Heart left ventricle (tissue), 16 donors: ENCODE results near the gene KCNJ9. TPM values are rescaled to one million over a fixed set of nuclear protein-coding genes. Genes with fewer than 3 reads are reported as not detected.

ENCODE experiments used
- ATAC-seq, 4 donors: fragments of 200-7000 bp; cut with Tn5 transposase; one replicate each; pipeline ENCODE4 v1.9.1; 2020 to 2022; ENCODE audit warnings: moderate library complexity in 4 of 4, mild to moderate bottlenecking in 3 of 4, moderate number of reproducible peaks in 1 of 4
- DNase-seq, 5 donors: peaks; one replicate each; pipeline ENCODE4 v3.0.0-alpha.2; 2020
- H3K27ac ChIP-seq, 12 donors: fragments of 200-600 bp; sonication (generic) in 4 of 12; one replicate each; pipeline versions ENCODE4 v1.5.0 to v1.8.0; 2016 to 2022; ENCODE audit warnings: mild to moderate bottlenecking in 2 of 12
- H3K27me3 ChIP-seq, 9 donors: fragments of 200-600 bp; sonication (generic) in 2 of 9; one replicate each; pipeline versions ENCODE4 v1.5.1 to v1.8.0; 2016 to 2022; ENCODE audit warnings: mild to moderate bottlenecking in 3 of 9
- H3K36me3 ChIP-seq, 9 donors: fragments of 200-600 bp; sonication (generic) in 2 of 9; one replicate each; pipeline versions ENCODE4 v1.5.0 to v1.8.0; 2018 to 2022; ENCODE audit warnings: mild to moderate bottlenecking in 2 of 9
- H3K4me1 ChIP-seq, 12 donors: fragments of 200-600 bp; sonication (generic) in 4 of 12; one replicate each; pipeline versions ENCODE4 v1.5.0 to v1.8.0; 2016 to 2022; ENCODE audit warnings: mild to moderate bottlenecking in 3 of 12
- H3K4me3 ChIP-seq, 12 donors: fragments of 200-600 bp; sonication (generic) in 4 of 12; one replicate each; pipeline versions ENCODE4 v1.5.0 to v1.8.0; 2017 to 2022; ENCODE audit warnings: mild to moderate bottlenecking in 9 of 12, moderate library complexity in 4 of 12
- H3K9me3 ChIP-seq, 12 donors: fragments of 200-600 bp; sonication (generic) in 4 of 12; one replicate each; pipeline versions ENCODE4 v1.5.0 to v1.8.0; 2016 to 2022; ENCODE audit warnings: mild to moderate bottlenecking in 1 of 12
- CTCF ChIP-seq, 12 donors: fragments of 200-600 bp; sonication (generic) in 4 of 12; IDR thresholded peaks; one replicate each; pipeline versions ENCODE4 v1.5.0 to v1.8.0; 2018 to 2022; ENCODE audit warnings: antibody characterized with exemption in 12 of 12, mild to moderate bottlenecking in 5 of 12
- POLR2A ChIP-seq, 2 donors: fragments of 450-650 bp; IDR thresholded peaks; one replicate each; pipeline ENCODE4 v1.6.1; 2017; ENCODE audit warnings: antibody characterized with exemption in 2 of 2, mild to moderate bottlenecking in 2 of 2, moderate library complexity in 2 of 2
- WGBS, 4 donors: extraction: QIAGEN DNeasy Blood & Tissue Kit in 2 of 4; methylation state at CpG; one replicate each; pipeline versions ENCODE4 v1.1.5 to v1.1.7; 2013 to 2018; 5-methylcytosine and 5-hydroxymethylcytosine counted together
- intact Hi-C, 10 donors: fragments of 100-400 bp; cut with DNase I; formaldehyde crosslinking; loops; one replicate each; pipeline versions ENCODE4 v1.11.1 to v1.14.2; 2022
- polyA plus RNA-seq, 2 donors: library from polyadenylated mRNA; stranded (reverse); fragments of 200-250 nt; gene quantifications; one replicate each; pipeline ENCODE4 v1.2.3, GENCODE V29; 2013
- total RNA-seq, 9 donors: library from RNA; depleted of rRNA in 2 of 9; stranded (reverse); fragments of >200 nt in 2 of 9; fragmentation: NEBNext Ultra II Directional in 3 of 9; extraction: Animal tissue kit (Norgen Biotek cat#: 25700) in 3 of 9; gene quantifications; one replicate each; pipeline versions ENCODE4 v1.1.0 to v1.2.4, GENCODE V29; 2016 to 2023
- donor health status: ischemic (EF 13 %, LVEDD 7.1; RV severe dilation, severe dysfunction).
- donor health status: healthy with polysubstance abuse.
- donor health status: DM: no; HTN: yes; CAD: no.
- donor health status: DM: no; HTN: no; CAD: no.
- donor health status: ischemic (EF 25% LVEDD 6.9; RV normal size, moderate dysfunction).
- donor health status: ischemic (EF 25% LVEDD 5.7; RV mildly dilated, moderate dysfunction).
- donor health status: healthy.
- donor health status: DM: yes; HTN: yes; CAD: no.
- donor health status: ischemic (EF 35%, LVEDD 5.7; RV mildly dilated, moderate dysfunction).
- donor health status: nonischemic (EF 11% LVEDD 7.7; RV severe dilation, severe dysfunction).
- donor health status: DM: yes; HTN: yes; CAD: no.
- donor health status: PGD.
- donor health status: ischemic (EF 29% LVEDD 5.4; RV normal size, mild dysfunction).
- donor health status: nonischemic (EF 23%, LVEDD 6.1; RV moderate dilation, normal function).

KCNJ9 gene
- total and polyA plus RNA-seq, 11 donors, result 0.06 to 0.29 (median 0.08) TPM; not detected in 8

DNA sequence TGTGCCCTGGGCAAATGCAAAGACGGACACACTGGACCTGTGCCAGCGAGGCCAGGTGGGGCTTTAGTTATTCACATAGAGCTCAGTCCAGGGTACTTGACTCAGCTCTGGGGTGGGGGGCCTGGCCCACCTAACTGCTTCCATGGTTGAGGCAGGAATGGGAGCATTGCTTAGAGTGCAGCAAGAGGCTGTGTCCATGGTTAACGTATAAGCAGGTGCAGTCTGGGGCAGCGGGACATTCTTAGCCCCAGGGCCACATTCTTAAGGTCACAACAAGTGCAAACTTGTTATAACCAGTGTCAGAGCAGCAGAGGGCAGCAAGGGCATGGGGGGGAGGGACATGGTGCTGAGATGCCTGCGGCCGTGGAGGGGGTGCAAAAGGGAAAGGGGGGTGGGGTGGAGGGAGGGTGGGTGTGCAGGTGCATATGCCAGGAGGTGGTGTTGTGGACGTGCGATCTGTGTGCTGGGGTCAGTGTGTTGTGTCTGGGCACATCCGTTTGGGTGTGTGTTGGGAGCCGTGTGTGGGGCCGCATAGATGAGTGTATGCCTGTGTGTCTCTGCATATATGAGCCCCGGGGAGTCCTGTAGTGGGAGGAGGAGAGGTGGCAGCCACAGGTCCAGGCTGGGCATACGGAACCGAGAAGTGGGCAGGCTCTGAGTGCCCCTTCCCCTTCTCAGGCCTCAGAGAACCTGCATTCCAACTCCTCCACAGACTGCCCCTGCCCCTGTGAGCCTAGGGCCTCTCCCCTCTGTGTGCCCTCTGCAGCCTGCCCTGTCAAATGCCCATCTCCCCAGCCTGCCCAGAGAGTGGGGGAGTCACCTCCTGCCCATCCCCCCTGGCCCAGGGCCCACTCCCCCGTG, 19.7 kb upstream of the KCNJ9 start:
- H3K9me3 ChIP-seq, result no peaks in the 10 kb centered on the region
- ATAC-seq, result peak in 2 of 4 donors; percentile 20 to 26
- H3K27ac ChIP-seq, result no peak overlapping the region
- no peak overlapping the region for H3K4me3 ChIP-seq
- WGBS, 4 donors, result 57 to 64% (median 57%) methylated on average over 15 of the region's 15 CpGs
- H3K4me1 ChIP-seq, result peaks cover 0 to 14% (median 0%) of the 10 kb centered on the region in 12 donors
- TF ChIP-seq POLR2A (IDR thresholded peaks at IDR 0.05), result no peak
- no peak for TF ChIP-seq CTCF (IDR thresholded peaks at IDR 0.05)
- peaks cover 0 to 10% (median 0%) of the 10 kb centered on the region in 9 donors for H3K27me3 ChIP-seq
- H3K36me3 ChIP-seq, result no peaks in the 10 kb centered on the region
- DNase-seq, result no peak
- intact Hi-C loops, result loop anchor here in 1 of 10 donors (2.0 kb wide), 1 partner anchor 21 kb away; no protein-coding TSS in a partner anchor

DNA sequence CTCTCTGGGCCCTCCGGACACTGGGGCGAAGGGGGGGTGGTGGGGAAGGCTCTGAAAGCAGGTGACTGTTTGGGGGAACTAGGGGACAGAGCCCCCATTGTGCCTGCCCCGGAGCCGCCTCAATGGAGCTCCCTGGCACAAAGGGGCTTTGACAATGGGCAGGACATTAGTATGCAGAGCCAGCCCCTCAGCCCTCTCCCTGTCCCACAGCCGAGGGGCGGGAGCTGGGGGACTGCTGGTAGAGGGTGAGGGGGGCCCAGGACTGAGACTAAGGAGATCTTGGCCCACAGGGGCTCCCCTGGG, 19.2 kb upstream of the KCNJ9 start:
- WGBS, 4 donors, result 63 to 80% (median 76%) methylated on average over 4 to 6 of the region's 6 CpGs
- Histone ChIP-seq H3K27ac (no peak overlapping the region), H3K4me1 (peaks cover 0 to 14% (median 0%) of the 10 kb centered on the region in 12 donors), H3K9me3 (no peaks in the 10 kb centered on the region), H3K4me3 (no peak overlapping the region), H3K36me3 (no peaks in the 10 kb centered on the region), H3K27me3 (peaks cover 0 to 10% (median 0%) of the 10 kb centered on the region in 9 donors)
- ATAC-seq (no peak), DNase-seq (no peak)
- intact Hi-C loops, result loop anchor here in 1 of 10 donors (2.0 kb wide), 1 partner anchor 21 kb away; no protein-coding TSS in a partner anchor
- no peak for TF ChIP-seq POLR2A (IDR thresholded peaks at IDR 0.05)

DNA sequence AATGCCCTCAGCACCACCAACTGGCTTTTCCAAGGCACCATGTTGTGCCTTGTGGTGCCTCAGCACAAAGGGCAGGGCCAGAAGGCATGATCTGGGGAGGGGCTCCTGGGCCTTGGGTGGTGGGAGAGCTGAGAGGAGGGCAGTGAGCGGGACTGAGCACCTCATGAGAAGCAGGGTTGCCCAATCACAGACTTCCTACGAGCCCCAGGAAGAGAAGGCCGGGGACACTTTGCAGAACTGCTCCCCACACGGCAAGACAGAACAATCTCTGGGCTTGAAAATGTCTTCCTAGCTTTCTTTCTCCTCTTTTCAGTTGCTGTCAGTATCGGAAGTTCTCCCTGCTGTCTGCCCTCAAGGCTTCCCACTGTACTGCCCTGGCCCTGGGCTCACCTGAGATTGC, 18.2 kb upstream of the KCNJ9 start:
- no peak overlapping the region for H3K4me3 ChIP-seq
- ATAC-seq (no peak), DNase-seq (no peak)
- TF ChIP-seq CTCF (IDR thresholded peaks at IDR 0.05), result no peak
- no peak for TF ChIP-seq POLR2A (IDR thresholded peaks at IDR 0.05)
- H3K9me3 ChIP-seq, result no peaks in the 10 kb centered on the region
- H3K36me3 ChIP-seq, result no peaks in the 10 kb centered on the region
- H3K27me3 ChIP-seq, result peaks cover 0 to 10% (median 0%) of the 10 kb centered on the region in 9 donors
- WGBS, 4 donors, result 87 to 89% (median 89%) methylated on average over 5 of the region's 5 CpGs
- no peak overlapping the region for H3K27ac ChIP-seq
- intact Hi-C loops, result loop anchor here in 1 of 10 donors (2.0 kb wide), 1 partner anchor 20 kb away; no protein-coding TSS in a partner anchor
- peaks cover 0 to 14% (median 0%) of the 10 kb centered on the region in 12 donors for H3K4me1 ChIP-seq

DNA sequence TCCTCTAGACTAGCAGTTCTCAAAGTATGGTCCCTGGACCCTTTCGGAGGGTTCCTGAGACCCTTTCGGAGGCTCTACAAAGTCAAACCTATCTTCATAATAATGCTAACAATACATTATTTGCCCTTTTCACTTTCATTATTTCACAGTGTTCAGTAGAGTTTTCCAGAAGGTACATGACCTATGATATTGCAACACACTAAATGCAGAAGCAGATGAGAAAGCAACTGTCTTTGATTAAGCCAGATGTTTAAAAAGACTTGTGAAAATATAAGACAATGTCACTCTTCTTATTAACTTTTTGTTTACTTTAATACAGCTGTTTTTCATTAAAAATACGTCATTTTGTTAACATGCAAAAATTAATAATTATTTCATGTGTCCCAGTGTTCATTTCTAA, 17.2 kb upstream of the KCNJ9 start:
- TF ChIP-seq CTCF (IDR thresholded peaks at IDR 0.05), result no peak
- ATAC-seq (no peak), DNase-seq (no peak)
- intact Hi-C loops, result no loop called here
- H3K27ac ChIP-seq, result no peak overlapping the region
- H3K36me3 ChIP-seq, result no peaks in the 10 kb centered on the region
- H3K9me3 ChIP-seq, result no peaks in the 10 kb centered on the region
- WGBS, 4 donors, result 85 to 91% (median 89%) methylated on average over 3 of the region's 3 CpGs
- peaks cover 0 to 10% (median 0%) of the 10 kb centered on the region in 9 donors for H3K27me3 ChIP-seq
- H3K4me3 ChIP-seq, result no peak overlapping the region
- H3K4me1 ChIP-seq, result peaks cover 0 to 14% (median 0%) of the 10 kb centered on the region in 12 donors
